ENCODE measurements around the gene IL16. TPM values are rescaled to one million over a fixed set of nuclear protein-coding genes. Genes with fewer than 3 reads are reported as not detected.

Gene IL16
- total and polyA plus RNA-seq, 2 experiments from 2014 or later: not detected

DNA sequence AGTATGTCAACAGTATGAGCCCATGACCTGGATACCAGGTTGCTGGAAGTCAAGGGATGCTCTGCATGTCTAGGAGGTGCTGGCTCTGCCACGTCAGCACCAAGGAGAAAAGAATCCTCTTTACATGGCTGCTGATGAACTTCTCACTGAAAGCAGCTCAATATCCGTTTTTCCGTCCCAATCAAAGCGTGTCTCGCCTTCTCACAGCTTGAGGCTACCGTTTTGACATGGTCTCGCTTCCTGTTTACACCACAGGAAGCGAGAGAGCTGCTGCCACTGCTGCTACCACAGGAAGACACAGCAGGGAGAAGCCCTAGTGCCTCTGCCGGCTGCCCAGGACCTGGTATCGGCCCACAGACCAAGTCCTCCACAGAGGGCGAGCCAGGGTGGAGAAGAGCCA, 100.0 kb downstream of the IL16 start:
- Histone ChIP-seq H3K27ac (no peak overlapping the region), H3K9me3 (ENCODE audit: low read depth) (no peaks in the 10 kb centered on the region), H3K27me3 (no peaks in the 10 kb centered on the region), H3K4me3 (no peak overlapping the region), H3K4me1 (ENCODE audit: low read depth) (no peaks in the 10 kb centered on the region), H3K36me3 (no peaks in the 10 kb centered on the region)
- TF ChIP-seq, protein P1, sequence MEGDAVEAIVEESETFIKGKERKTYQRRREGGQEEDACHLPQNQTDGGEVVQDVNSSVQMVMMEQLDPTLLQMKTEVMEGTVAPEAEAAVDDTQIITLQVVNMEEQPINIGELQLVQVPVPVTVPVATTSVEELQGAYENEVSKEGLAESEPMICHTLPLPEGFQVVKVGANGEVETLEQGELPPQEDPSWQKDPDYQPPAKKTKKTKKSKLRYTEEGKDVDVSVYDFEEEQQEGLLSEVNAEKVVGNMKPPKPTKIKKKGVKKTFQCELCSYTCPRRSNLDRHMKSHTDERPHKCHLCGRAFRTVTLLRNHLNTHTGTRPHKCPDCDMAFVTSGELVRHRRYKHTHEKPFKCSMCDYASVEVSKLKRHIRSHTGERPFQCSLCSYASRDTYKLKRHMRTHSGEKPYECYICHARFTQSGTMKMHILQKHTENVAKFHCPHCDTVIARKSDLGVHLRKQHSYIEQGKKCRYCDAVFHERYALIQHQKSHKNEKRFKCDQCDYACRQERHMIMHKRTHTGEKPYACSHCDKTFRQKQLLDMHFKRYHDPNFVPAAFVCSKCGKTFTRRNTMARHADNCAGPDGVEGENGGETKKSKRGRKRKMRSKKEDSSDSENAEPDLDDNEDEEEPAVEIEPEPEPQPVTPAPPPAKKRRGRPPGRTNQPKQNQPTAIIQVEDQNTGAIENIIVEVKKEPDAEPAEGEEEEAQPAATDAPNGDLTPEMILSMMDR (IDR thresholded peaks at IDR 0.05; ENCODE audit: low read depth, low read length): no peak
- no peak for DNase-seq (ENCODE audit: low read depth in 1 of 2, low spot score in 1 of 2)

DNA sequence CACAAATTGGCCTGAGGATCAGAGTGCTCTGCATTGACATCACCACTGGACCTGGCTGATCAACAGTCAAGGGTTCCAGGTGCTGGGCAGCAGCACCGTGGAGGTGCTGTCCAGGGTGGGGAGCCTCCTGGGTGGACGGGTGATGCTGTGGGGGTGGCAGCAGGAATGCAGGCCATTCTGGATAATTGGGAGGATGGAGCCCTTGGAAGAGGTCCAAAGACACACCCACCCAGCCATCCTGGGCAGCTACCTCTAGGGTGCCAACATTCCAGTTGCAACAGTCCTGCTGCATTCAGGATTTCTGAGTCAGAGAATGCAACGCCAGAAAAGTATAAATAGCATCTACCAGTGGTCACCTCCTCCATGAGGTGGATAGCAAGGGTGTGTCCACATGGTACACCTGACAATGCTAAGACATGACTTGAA, 100.5 kb downstream of the IL16 start:
- Histone ChIP-seq H3K4me3 (no peak overlapping the region), H3K27me3 (no peaks in the 10 kb centered on the region), H3K36me3 (no peaks in the 10 kb centered on the region), H3K27ac (no peak overlapping the region), H3K4me1 (ENCODE audit: low read depth) (no peaks in the 10 kb centered on the region), H3K9me3 (ENCODE audit: low read depth) (no peaks in the 10 kb centered on the region)
- TF ChIP-seq, protein P1 (IDR thresholded peaks at IDR 0.05; ENCODE audit: low read depth, low read length): no peak
- DNase-seq (ENCODE audit: low read depth in 1 of 2, low spot score in 1 of 2): peak in 1 of 2 donors; percentile 64

DNA sequence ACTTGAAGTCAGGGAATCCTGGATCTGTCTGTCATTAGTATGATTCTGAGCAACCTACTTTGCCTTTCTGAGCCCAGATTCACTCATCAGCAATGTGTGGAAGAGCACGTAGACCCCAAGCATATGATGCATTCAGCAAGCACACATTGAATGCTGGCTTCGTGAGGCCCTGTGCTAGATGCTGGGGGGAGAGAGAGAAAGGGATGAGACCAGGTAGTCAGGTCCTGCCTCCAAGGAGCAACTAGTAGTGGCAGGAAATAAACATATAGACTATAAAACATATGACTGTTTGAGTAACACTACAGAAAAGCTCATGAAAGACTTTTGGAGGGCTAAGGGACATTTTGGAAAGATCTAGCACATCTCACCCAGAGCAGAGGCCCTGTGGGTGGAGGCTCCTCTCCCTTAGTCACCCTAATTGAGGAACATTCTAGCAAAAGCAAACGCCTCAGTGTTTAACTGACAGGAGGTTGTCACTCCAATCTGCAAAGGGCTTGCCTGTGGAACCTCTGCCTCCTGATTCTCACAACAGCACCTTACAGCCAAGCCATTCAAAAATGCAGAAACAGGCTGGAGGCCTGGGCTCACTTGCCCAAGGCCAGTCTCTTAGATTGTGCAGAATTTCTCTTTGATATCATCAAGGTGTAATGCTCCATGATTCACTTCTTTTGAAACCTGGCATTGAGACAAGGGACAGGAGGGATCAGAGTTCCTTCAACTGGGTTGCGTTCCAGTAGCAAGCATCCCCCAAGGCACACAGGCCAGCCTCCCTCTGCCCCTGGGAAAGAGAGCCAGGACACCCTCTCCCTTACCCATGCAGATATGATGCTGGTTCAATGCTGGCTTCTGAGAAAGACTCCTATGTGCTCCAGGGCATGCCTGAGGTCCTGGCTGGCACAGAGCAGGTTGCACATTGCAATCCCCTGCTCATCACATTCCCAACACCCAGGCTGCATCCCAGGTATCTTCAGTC, 101.2 kb downstream of the IL16 start:
- no peak overlapping the region for H3K4me3 ChIP-seq
- no peak for DNase-seq (ENCODE audit: low read depth in 1 of 2, low spot score in 1 of 2)
- no peaks in the 10 kb centered on the region for H3K4me1 ChIP-seq (ENCODE audit: low read depth)
- no peaks in the 10 kb centered on the region for H3K36me3 ChIP-seq
- TF ChIP-seq, protein P1 (IDR thresholded peaks at IDR 0.05; ENCODE audit: low read depth, low read length): no peak
- no peak overlapping the region for H3K27ac ChIP-seq
- no peaks in the 10 kb centered on the region for H3K27me3 ChIP-seq
- no peaks in the 10 kb centered on the region for H3K9me3 ChIP-seq (ENCODE audit: low read depth)

DNA sequence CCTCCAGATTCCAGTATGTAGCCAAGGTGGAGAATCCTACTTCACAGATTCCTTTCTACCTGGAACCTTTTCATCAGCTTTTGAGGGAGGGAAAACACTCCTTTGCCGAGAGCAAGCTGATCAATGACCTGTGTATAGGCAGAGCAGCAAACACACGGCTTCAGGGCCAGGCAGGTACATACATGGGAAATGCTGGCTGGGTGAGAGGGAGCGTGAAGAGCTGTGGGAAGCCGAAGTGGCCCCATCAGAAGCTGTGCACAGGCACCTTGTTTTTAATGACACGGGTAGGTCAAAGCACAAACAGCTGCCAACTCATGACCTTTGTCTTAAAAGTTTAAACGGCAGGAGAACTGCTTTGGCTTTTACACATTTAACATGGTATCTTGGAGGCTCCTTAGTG, 101.9 kb downstream of the IL16 start:
- Histone ChIP-seq H3K4me1 (ENCODE audit: low read depth) (no peaks in the 10 kb centered on the region), H3K36me3 (no peaks in the 10 kb centered on the region), H3K27ac (no peak overlapping the region), H3K9me3 (ENCODE audit: low read depth) (no peaks in the 10 kb centered on the region), H3K4me3 (no peak overlapping the region), H3K27me3 (no peaks in the 10 kb centered on the region)
- no peak for DNase-seq (ENCODE audit: low read depth in 1 of 2, low spot score in 1 of 2)
- TF ChIP-seq, protein P1 (IDR thresholded peaks at IDR 0.05; ENCODE audit: low read depth, low read length): no peak

DNA sequence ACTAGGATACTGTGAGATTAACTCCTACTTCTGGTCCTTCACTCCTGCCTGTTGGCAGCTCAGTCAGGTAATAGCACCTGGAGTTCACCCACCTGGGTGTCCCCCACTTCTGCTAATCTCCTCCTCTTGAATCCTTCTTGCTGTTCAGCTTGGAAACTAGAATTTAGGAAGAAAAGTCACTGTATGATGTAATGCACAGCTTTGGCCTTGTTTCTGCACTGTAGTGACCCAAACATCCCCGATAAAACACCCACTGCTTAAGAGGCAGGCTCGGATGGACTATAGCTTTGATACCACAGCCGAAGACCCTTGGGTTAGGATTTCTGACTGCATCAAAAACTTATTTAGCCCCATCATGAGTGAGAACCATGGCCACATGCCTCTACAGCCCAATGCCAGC, 102.5 kb downstream of the IL16 start:
- H3K27ac ChIP-seq: no peak overlapping the region
- H3K9me3 ChIP-seq (ENCODE audit: low read depth): no peaks in the 10 kb centered on the region
- no peak for DNase-seq (ENCODE audit: low read depth in 1 of 2, low spot score in 1 of 2)
- no peaks in the 10 kb centered on the region for H3K27me3 ChIP-seq
- H3K4me1 ChIP-seq (ENCODE audit: low read depth): no peaks in the 10 kb centered on the region
- no peaks in the 10 kb centered on the region for H3K36me3 ChIP-seq
- TF ChIP-seq, protein P1 (IDR thresholded peaks at IDR 0.05; ENCODE audit: low read depth, low read length): no peak
- H3K4me3 ChIP-seq: no peak overlapping the region

Measured in cardiac muscle cell (in vitro differentiated cells and primary cell).